BLaER1 treated with 17β-estradiol and CSF1 and Interleukin-3, amounts not matched to agents 10 nM and 100 nM (cell line): ENCODE measurements around the gene ACTL7B.

Source experiments
- H3K27ac ChIP-seq, 11 experiments: shearing (Covaris generic); formaldehyde crosslinking; 2 replicates each; pipeline ENCODE4 v1.8.1; 2022
- H3K27me3 ChIP-seq, 11 experiments: shearing (Covaris generic); formaldehyde crosslinking; 2 replicates each; pipeline ENCODE4 v1.8.1; 2022
- H3K36me3 ChIP-seq, 11 experiments: shearing (Covaris generic); formaldehyde crosslinking; 2 replicates each; pipeline ENCODE4 v1.8.1; 2022
- H3K4me1 ChIP-seq, 10 experiments: shearing (Covaris generic); formaldehyde crosslinking; 2 replicates each; pipeline ENCODE4 v1.8.1; 2022
- H3K4me2 ChIP-seq, 11 experiments: shearing (Covaris generic); formaldehyde crosslinking; 2 replicates each; pipeline ENCODE4 v1.8.1; 2022
- H3K4me3 ChIP-seq, 10 experiments: shearing (Covaris generic); formaldehyde crosslinking; 2 replicates each; pipeline ENCODE4 v1.8.1; 2022
- H3K9ac ChIP-seq, 11 experiments: shearing (Covaris generic); formaldehyde crosslinking; 2 replicates each; pipeline ENCODE4 v1.8.1; 2022
- H3K9me3 ChIP-seq, 11 experiments: shearing (Covaris generic); formaldehyde crosslinking; replicated peaks in 1 of 11; 2 replicates each; pipeline ENCODE4 v1.8.1; 2022
- H4K20me1 ChIP-seq, 11 experiments: shearing (Covaris generic); formaldehyde crosslinking; 2 replicates each; pipeline ENCODE4 v1.8.1; 2022
- Cebpa-rat ChIP-seq, 11 experiments: shearing (Covaris generic); IDR thresholded peaks; 2 replicates each; pipeline ENCODE4 v1.8.1; 2022

ACTL7B gene

GRCh38 chr9:108837530-108837929, 18.3 kb downstream of the ACTL7B start:
- H3K4me2 ChIP-seq, result peak overlapping the region; percentile 23 to 87 (median 80); a peak in 21 of 22 replicates
- TF ChIP-seq Cebpa-rat (IDR thresholded peaks at IDR 0.05), result no peak

GRCh38 chr9:108836781-108837180, 19.0 kb downstream of the ACTL7B start:
- peaks cover 0 to 14% (median 4%) of the 10 kb centered on the region in 11 experiments; a peak in 5 of 22 replicates for H3K9me3 ChIP-seq
- peak overlapping the region in 7 of 11 experiments; percentile 71 to 87 (median 82); a peak in 9 of 22 replicates for H3K27ac ChIP-seq
- peak overlapping the region in 1 of 11 experiments; percentile 6; a peak in 1 of 22 replicates for H3K9ac ChIP-seq
- H3K4me3 ChIP-seq, result no peak overlapping the region
- H3K4me1 ChIP-seq, result peaks cover 34 to 65% (median 55%) of the 10 kb centered on the region in 10 experiments
- H3K27me3 ChIP-seq, result no peaks in the 10 kb centered on the region
- H4K20me1 ChIP-seq, result no peaks in the 10 kb centered on the region
- H3K36me3 ChIP-seq, result no peaks in the 10 kb centered on the region
- H3K4me2 ChIP-seq, result peak overlapping the region; percentile 56 to 87 (median 80)
- no peak for TF ChIP-seq Cebpa-rat (IDR thresholded peaks at IDR 0.05)

More at GRCh38 chr9:108837530-108837929, 18.3 kb downstream of the ACTL7B start:
- H3K9me3 ChIP-seq, result peaks cover 0 to 11% (median 4%) of the 10 kb centered on the region in 11 experiments; a peak in 5 of 22 replicates
- no peaks in the 10 kb centered on the region for H3K27me3 ChIP-seq
- H4K20me1 ChIP-seq, result no peaks in the 10 kb centered on the region
- no peak overlapping the region for H3K4me3 ChIP-seq
- H3K9ac ChIP-seq, result no peak overlapping the region
- no peaks in the 10 kb centered on the region for H3K36me3 ChIP-seq
- 0 out of 22 replicates have a peak overlapping the region, but pooled peaks of 1 of the 11 experiments have one; percentile 3 for H3K27ac ChIP-seq
- peaks cover 41 to 65% (median 59%) of the 10 kb centered on the region in 10 experiments for H3K4me1 ChIP-seq

GRCh38 chr9:108836319-108836718, 19.5 kb downstream of the ACTL7B start:
- Histone ChIP-seq H3K9ac (peak overlapping the region in 3 of 11 experiments; percentile 6 to 42 (median 39); a peak in 2 of 22 replicates), H3K9me3 (peaks cover 0 to 16% (median 4%) of the 10 kb centered on the region in 11 experiments; a peak in 5 of 22 replicates), H3K4me2 (peak overlapping the region; percentile 56 to 87 (median 80)), H3K27ac (peak overlapping the region in 9 of 11 experiments; percentile 59 to 87 (median 79); a peak in 15 of 22 replicates), H3K4me1 (peaks cover 34 to 65% (median 58%) of the 10 kb centered on the region in 10 experiments), H3K36me3 (no peaks in the 10 kb centered on the region), H3K27me3 (no peaks in the 10 kb centered on the region), H4K20me1 (no peaks in the 10 kb centered on the region), H3K4me3 (no peak overlapping the region)
- no peak for TF ChIP-seq Cebpa-rat (IDR thresholded peaks at IDR 0.05)

GRCh38 chr9:108835831-108836230, 20.0 kb downstream of the ACTL7B start:
- peak overlapping the region in 10 of 11 experiments; percentile 2 to 87 (median 79); a peak in 17 of 22 replicates for H3K27ac ChIP-seq
- H3K9me3 ChIP-seq, result peaks cover 0 to 21% (median 4%) of the 10 kb centered on the region in 11 experiments; a peak in 5 of 22 replicates
- peak overlapping the region in 5 of 11 experiments; percentile 39 to 69 (median 47); a peak in 7 of 22 replicates for H3K9ac ChIP-seq
- no peak overlapping the region for H3K4me3 ChIP-seq
- H4K20me1 ChIP-seq, result no peaks in the 10 kb centered on the region
- H3K4me1 ChIP-seq, result peaks cover 34 to 70% (median 60%) of the 10 kb centered on the region in 10 experiments
- peak overlapping the region; percentile 56 to 87 (median 80) for H3K4me2 ChIP-seq
- no peak for TF ChIP-seq Cebpa-rat (IDR thresholded peaks at IDR 0.05)
- H3K36me3 ChIP-seq, result no peaks in the 10 kb centered on the region
- no peaks in the 10 kb centered on the region for H3K27me3 ChIP-seq

- peaks cover 0 to 22% (median 4%) of the 10 kb centered on the region in 11 experiments; a peak in 5 of 22 replicates for H3K9me3 ChIP-seq
- peaks cover 34 to 74% (median 60%) of the 10 kb centered on the region in 10 experiments for H3K4me1 ChIP-seq
- H3K27ac ChIP-seq, result peak overlapping the region in 10 of 11 experiments; percentile 2 to 87 (median 79); a peak in 19 of 22 replicates
- no peaks in the 10 kb centered on the region for H3K27me3 ChIP-seq
- H3K36me3 ChIP-seq, result no peaks in the 10 kb centered on the region
- H4K20me1 ChIP-seq, result no peaks in the 10 kb centered on the region
- peak overlapping the region in 9 of 11 experiments; percentile 13 to 69 (median 62); a peak in 18 of 22 replicates for H3K9ac ChIP-seq
- peak overlapping the region in 5 of 10 experiments; percentile 10 to 42 (median 28); a peak in 7 of 20 replicates for H3K4me3 ChIP-seq
- H3K4me2 ChIP-seq, result peak overlapping the region; percentile 56 to 87 (median 80)
- TF ChIP-seq Cebpa-rat (IDR thresholded peaks at IDR 0.05), result peak in 5 of 11 experiments; percentile 37 to 83 (median 46); a peak in 9 of 22 replicates
Observed at GRCh38 chr9:108834959-108835665, 20.7 kb downstream of the ACTL7B start.

- H3K27me3 ChIP-seq, result no peaks in the 10 kb centered on the region
- H3K9ac ChIP-seq, result no peak overlapping the region
- no peak overlapping the region for H3K4me3 ChIP-seq
- H3K4me2 ChIP-seq, result peak overlapping the region in 9 of 11 experiments; percentile 21 to 82 (median 44); a peak in 16 of 22 replicates
- peak overlapping the region in 2 of 11 experiments; percentile 43 to 49; a peak in 3 of 22 replicates for H3K27ac ChIP-seq
- H3K4me1 ChIP-seq, result peaks cover 29 to 65% (median 55%) of the 10 kb centered on the region in 10 experiments
- H3K36me3 ChIP-seq, result no peaks in the 10 kb centered on the region
- no peak for TF ChIP-seq Cebpa-rat (IDR thresholded peaks at IDR 0.05)
- peaks cover 0 to 17% (median 0%) of the 10 kb centered on the region in 11 experiments; a peak in 3 of 22 replicates for H3K9me3 ChIP-seq
- no peaks in the 10 kb centered on the region for H4K20me1 ChIP-seq
Observed at GRCh38 chr9:108832179-108832500, 23.6 kb downstream of the ACTL7B start.

GRCh38 chr9:108831496-108832178, 24.1 kb downstream of the ACTL7B start:
- H3K27ac ChIP-seq, result peak overlapping the region in 3 of 11 experiments; percentile 3 to 49 (median 43); a peak in 5 of 22 replicates
- no peaks in the 10 kb centered on the region for H3K36me3 ChIP-seq
- H3K4me2 ChIP-seq, result peak overlapping the region in 9 of 11 experiments; percentile 21 to 82 (median 44); a peak in 17 of 22 replicates
- no peak overlapping the region for H3K9ac ChIP-seq
- TF ChIP-seq Cebpa-rat (IDR thresholded peaks at IDR 0.05), result no peak
- peaks cover 24 to 60% (median 50%) of the 10 kb centered on the region in 10 experiments for H3K4me1 ChIP-seq
- no peaks in the 10 kb centered on the region for H3K27me3 ChIP-seq
- H3K9me3 ChIP-seq, result peaks cover 0 to 17% (median 0%) of the 10 kb centered on the region in 11 experiments; a peak in 3 of 22 replicates
- no peak overlapping the region for H3K4me3 ChIP-seq
- no peaks in the 10 kb centered on the region for H4K20me1 ChIP-seq

- TF ChIP-seq Cebpa-rat (IDR thresholded peaks at IDR 0.05), result no peak
- Histone ChIP-seq H3K9ac (no peak overlapping the region), H3K4me2 (peak overlapping the region in 3 of 11 experiments; percentile 7 to 55 (median 13); a peak in 1 of 22 replicates), H3K27ac (no peak overlapping the region; a peak in 1 of 22 replicates), H3K9me3 (peaks cover 0 to 21% (median 6%) of the 10 kb centered on the region in 11 experiments; a peak in 11 of 22 replicates), H3K4me1 (peaks cover 10 to 46% (median 36%) of the 10 kb centered on the region in 10 experiments), H3K27me3 (no peaks in the 10 kb centered on the region), H3K4me3 (no peak overlapping the region), H3K36me3 (no peaks in the 10 kb centered on the region), H4K20me1 (no peaks in the 10 kb centered on the region)
Observed at GRCh38 chr9:108830272-108830671, 25.5 kb downstream of the ACTL7B start.
